ENCODE results near the gene ZNF221. TPM values are rescaled to one million over a fixed set of nuclear protein-coding genes. Genes with fewer than 3 reads are reported as not detected.

The ZNF221 gene
- total RNA-seq, 2 donors from 2014 or later, result 1.3 to 4.7 TPM

DNA sequence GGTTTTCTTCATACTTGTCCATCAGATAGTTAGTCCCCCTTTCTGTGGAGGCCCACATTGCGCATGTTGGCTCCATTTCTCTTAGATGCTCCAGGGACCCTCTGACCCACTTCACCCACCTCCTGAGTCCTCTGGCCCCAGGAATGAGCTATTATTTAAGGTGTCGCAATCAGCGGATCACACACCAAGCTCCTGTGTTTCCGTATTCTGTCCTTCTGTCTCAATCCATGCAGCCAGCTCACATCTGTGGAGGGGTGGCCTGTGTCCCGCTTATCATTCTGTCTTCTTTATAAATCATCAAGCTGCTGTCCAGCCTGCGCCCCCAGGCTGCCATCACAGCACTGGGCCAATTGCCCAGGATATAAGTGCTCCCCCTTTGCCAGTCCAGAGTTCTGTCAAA, 56.4 kb downstream of the ZNF221 start:
- no peak for TF ChIP-seq POLR2A (IDR thresholded peaks at IDR 0.05)
- TF ChIP-seq, protein P1, sequence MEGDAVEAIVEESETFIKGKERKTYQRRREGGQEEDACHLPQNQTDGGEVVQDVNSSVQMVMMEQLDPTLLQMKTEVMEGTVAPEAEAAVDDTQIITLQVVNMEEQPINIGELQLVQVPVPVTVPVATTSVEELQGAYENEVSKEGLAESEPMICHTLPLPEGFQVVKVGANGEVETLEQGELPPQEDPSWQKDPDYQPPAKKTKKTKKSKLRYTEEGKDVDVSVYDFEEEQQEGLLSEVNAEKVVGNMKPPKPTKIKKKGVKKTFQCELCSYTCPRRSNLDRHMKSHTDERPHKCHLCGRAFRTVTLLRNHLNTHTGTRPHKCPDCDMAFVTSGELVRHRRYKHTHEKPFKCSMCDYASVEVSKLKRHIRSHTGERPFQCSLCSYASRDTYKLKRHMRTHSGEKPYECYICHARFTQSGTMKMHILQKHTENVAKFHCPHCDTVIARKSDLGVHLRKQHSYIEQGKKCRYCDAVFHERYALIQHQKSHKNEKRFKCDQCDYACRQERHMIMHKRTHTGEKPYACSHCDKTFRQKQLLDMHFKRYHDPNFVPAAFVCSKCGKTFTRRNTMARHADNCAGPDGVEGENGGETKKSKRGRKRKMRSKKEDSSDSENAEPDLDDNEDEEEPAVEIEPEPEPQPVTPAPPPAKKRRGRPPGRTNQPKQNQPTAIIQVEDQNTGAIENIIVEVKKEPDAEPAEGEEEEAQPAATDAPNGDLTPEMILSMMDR (IDR thresholded peaks at IDR 0.05), result no peak
- intact Hi-C loops (cut with DNase I), result loop anchor here (10.0 kb wide), 1 partner anchor 107 kb away; the partner anchor contains the start of gene ZNF225
- no peak overlapping the region for H3K27ac ChIP-seq
- WGBS, 2 donors, result 94 to 98% methylated on average over 6 of the region's 6 CpGs
- H3K27me3 ChIP-seq, result no peaks in the 10 kb centered on the region
- no peak for DNase-seq
- H3K9me3 ChIP-seq, result peaks cover 0 to 40% (median 0%) of the 10 kb centered on the region in 3 donors
- H3K36me3 ChIP-seq (replicated peaks in 1 of 2; ENCODE audit: insufficient read depth in 1 of 2, low read depth in 2 of 2), result peaks cover 21% of the 10 kb centered on the region in 2 donors
- no peak for ATAC-seq
- H3K4me1 ChIP-seq, result peaks cover 7% of the 10 kb centered on the region
- no peak overlapping the region for H3K4me3 ChIP-seq

DNA sequence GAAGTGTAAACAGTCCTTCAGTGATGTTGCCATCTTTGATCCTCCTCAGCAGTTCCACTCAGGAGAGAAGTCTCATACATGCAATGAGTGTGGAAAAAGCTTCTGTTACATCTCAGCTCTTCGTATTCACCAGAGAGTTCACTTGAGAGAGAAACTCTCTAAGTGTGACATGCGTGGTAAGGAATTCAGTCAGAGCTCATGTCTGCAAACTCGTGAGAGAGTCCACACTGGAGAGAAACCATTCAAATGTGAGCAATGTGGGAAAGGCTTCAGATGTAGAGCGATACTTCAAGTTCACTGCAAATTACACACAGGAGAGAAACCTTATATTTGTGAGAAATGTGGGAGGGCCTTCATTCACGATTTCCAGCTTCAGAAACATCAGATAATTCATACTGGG, 59.4 kb downstream of the ZNF221 start:
- WGBS, 2 donors, result 88 to 96% methylated on average over 5 of the region's 5 CpGs
- Histone ChIP-seq H3K4me3 (no peak overlapping the region), H3K27ac (no peak overlapping the region), H3K36me3 (replicated peaks in 1 of 2; ENCODE audit: insufficient read depth in 1 of 2, low read depth in 2 of 2) (peaks cover 21% of the 10 kb centered on the region in 2 donors), H3K27me3 (no peaks in the 10 kb centered on the region), H3K4me1 (no peaks in the 10 kb centered on the region), H3K9me3 (peaks cover 0 to 46% (median 0%) of the 10 kb centered on the region in 3 donors)
- intact Hi-C loops (cut with DNase I), result no loop called here
- DNase-seq (no peak), ATAC-seq (no peak)
- TF ChIP-seq POLR2A (IDR thresholded peaks at IDR 0.05), result no peak
- TF ChIP-seq, protein P1 (IDR thresholded peaks at IDR 0.05), result no peak

Small RNA genes lying within 50 kb of the gene (small RNA-seq; reads per million reads assigned to genes)
- not detected for gene AC006213.5

Other genes with a start within 250 kb of the ZNF221 start
- gene IRGC, start 235.2 kb upstream of the ZNF221 start, total RNA-seq, result not detected
- gene SMG9, start 196.3 kb upstream of the ZNF221 start, total RNA-seq, result 10 to 100 TPM in 1 of 2 donors, 1 to 10 TPM in 1; 8.3 to 52.1 TPM
- 1 to 10 TPM in 1 of 2 donors, not detected in 1; 2.9 TPM for gene KCNN4, start 170.3 kb upstream of the ZNF221 start, total RNA-seq
- gene LYPD5, start 148.8 kb upstream of the ZNF221 start, total RNA-seq, result not detected
- 1 to 10 TPM; 3.6 to 6.6 TPM for gene ZNF283, start 123.9 kb upstream of the ZNF221 start, total RNA-seq
- gene ZNF404, start 67.3 kb upstream of the ZNF221 start, total RNA-seq, result under 1 TPM in 1 of 2 donors, not detected in 1; 0.78 TPM
- gene ZNF45, start 15.9 kb upstream of the ZNF221 start, total RNA-seq, result 10 to 100 TPM in 1 of 2 donors, 1 to 10 TPM in 1; 8.0 to 19.8 TPM
- gene ZNF155, start 33.0 kb downstream of the ZNF221 start, total RNA-seq, result 1 to 10 TPM in 1 of 2 donors, under 1 TPM in 1; 0.99 to 3.4 TPM
- 1 to 10 TPM in 1 of 2 donors, not detected in 1; 2.9 TPM for gene ZNF230, start 51.7 kb downstream of the ZNF221 start, total RNA-seq
- 1 to 10 TPM in 1 of 2 donors, not detected in 1; 2.1 TPM for gene ZNF222, start 74.2 kb downstream of the ZNF221 start, total RNA-seq
- gene ZNF223, start 100.8 kb downstream of the ZNF221 start, total RNA-seq, result 1 to 10 TPM; 2.6 to 4.6 TPM
- 1 to 10 TPM; 1.3 to 2.1 TPM for gene ZNF284, start 120.9 kb downstream of the ZNF221 start, total RNA-seq
- gene ZNF224, start 143.1 kb downstream of the ZNF221 start, total RNA-seq, result 10 to 100 TPM; 19.1 to 20.5 TPM
- gene ZNF225, start 162.2 kb downstream of the ZNF221 start, total RNA-seq, result 1 to 10 TPM; 2.0 to 2.9 TPM
- 1 to 10 TPM; 2.3 to 4.9 TPM for gene ZNF234, start 190.3 kb downstream of the ZNF221 start, total RNA-seq
- gene ZNF226, start 213.9 kb downstream of the ZNF221 start, total RNA-seq, result 10 to 100 TPM in 1 of 2 donors, 1 to 10 TPM in 1; 4.6 to 13.5 TPM